ENCODE measurements around the gene CNTN2. TPM values are rescaled to one million over a fixed set of nuclear protein-coding genes. Genes with fewer than 3 reads are reported as not detected.

The CNTN2 gene
- total RNA-seq, 2 donors from 2014 or later: 5.1 TPM; not detected in 1

GRCh38 chr1:205073511-205073910 lies 30.5 kb downstream of the CNTN2 start:
- 84% methylated on average over 12 of the region's 12 CpGs for WGBS
- intact Hi-C loops (cut with DNase I): no loop called here
- Histone ChIP-seq H3K27me3 (replicated peaks; ENCODE audit: insufficient read depth) (no peaks in the 10 kb centered on the region), H3K4me1 (replicated peaks) (no peaks in the 10 kb centered on the region), H3K9me3 (no peaks in the 10 kb centered on the region), H3K4me3 (no peak overlapping the region), H3K36me3 (no peaks in the 10 kb centered on the region), H3K27ac (no peak overlapping the region)
- DNase-seq (ENCODE audit: low spot score): no peak
- no peak for TF ChIP-seq POLR2AphosphoS5 (IDR thresholded peaks at IDR 0.05)

- 95% methylated on average over 9 of the region's 11 CpGs for WGBS
- no peak for DNase-seq (ENCODE audit: low spot score)
- Histone ChIP-seq H3K36me3 (no peaks in the 10 kb centered on the region), H3K9me3 (no peaks in the 10 kb centered on the region), H3K4me1 (replicated peaks) (no peaks in the 10 kb centered on the region), H3K4me3 (no peak overlapping the region), H3K27ac (no peak overlapping the region), H3K27me3 (replicated peaks; ENCODE audit: insufficient read depth) (no peaks in the 10 kb centered on the region)
- no peak for TF ChIP-seq CTCF (IDR thresholded peaks at IDR 0.05)
- TF ChIP-seq POLR2AphosphoS5 (IDR thresholded peaks at IDR 0.05): no peak
- TF ChIP-seq POLR2A (IDR thresholded peaks at IDR 0.05): no peak
- intact Hi-C loops (cut with DNase I): no loop called here
Measured at GRCh38 chr1:205074084-205074483, 31.1 kb downstream of the CNTN2 start.

- Histone ChIP-seq H3K4me1 (replicated peaks) (no peaks in the 10 kb centered on the region), H3K27me3 (replicated peaks; ENCODE audit: insufficient read depth) (no peaks in the 10 kb centered on the region), H3K9me3 (no peaks in the 10 kb centered on the region), H3K4me3 (no peak overlapping the region), H3K27ac (no peak overlapping the region), H3K36me3 (no peaks in the 10 kb centered on the region)
- intact Hi-C loops (cut with DNase I): no loop called here
- 94% methylated on average over 3 of the region's 7 CpGs for WGBS
- TF ChIP-seq POLR2AphosphoS5 (IDR thresholded peaks at IDR 0.05) (no peak), CTCF (IDR thresholded peaks at IDR 0.05) (no peak), POLR2A (IDR thresholded peaks at IDR 0.05) (no peak)
- no peak for DNase-seq (ENCODE audit: low spot score)
Measured at GRCh38 chr1:205074513-205074912, 31.5 kb downstream of the CNTN2 start.

- H3K9me3 ChIP-seq: no peaks in the 10 kb centered on the region
- TF ChIP-seq POLR2A (IDR thresholded peaks at IDR 0.05) (no peak), CTCF (IDR thresholded peaks at IDR 0.05) (no peak), POLR2AphosphoS5 (IDR thresholded peaks at IDR 0.05) (no peak)
Measured at GRCh38 chr1:205075642-205076155, 32.7 kb downstream of the CNTN2 start.

GRCh38 chr1:205076245-205076761 lies 33.3 kb downstream of the CNTN2 start:
- no peak overlapping the region for H3K27ac ChIP-seq
- H3K4me1 ChIP-seq (replicated peaks): no peaks in the 10 kb centered on the region
- intact Hi-C loops (cut with DNase I): no loop called here
- whole genome bisulfite sequencing: 56% methylated on average over 4 of the region's 4 CpGs
- H3K36me3 ChIP-seq: no peaks in the 10 kb centered on the region
- DNase-seq (ENCODE audit: low spot score): no peak
- H3K27me3 ChIP-seq (replicated peaks; ENCODE audit: insufficient read depth): no peaks in the 10 kb centered on the region
- TF ChIP-seq CTCF (IDR thresholded peaks at IDR 0.05) (no peak), POLR2A (IDR thresholded peaks at IDR 0.05) (no peak), POLR2AphosphoS5 (IDR thresholded peaks at IDR 0.05) (no peak)
- H3K9me3 ChIP-seq: no peaks in the 10 kb centered on the region
- no peak overlapping the region for H3K4me3 ChIP-seq

More at GRCh38 chr1:205075642-205076155, 32.7 kb downstream of the CNTN2 start:
- no peak for DNase-seq (ENCODE audit: low spot score)
- Histone ChIP-seq H3K27me3 (replicated peaks; ENCODE audit: insufficient read depth) (no peaks in the 10 kb centered on the region), H3K36me3 (no peaks in the 10 kb centered on the region), H3K4me3 (no peak overlapping the region), H3K27ac (no peak overlapping the region), H3K4me1 (replicated peaks) (no peaks in the 10 kb centered on the region)
- intact Hi-C loops (cut with DNase I): no loop called here
- 52% methylated on average over 7 of the region's 7 CpGs for WGBS

All from prostate gland (tissue), 2 donors.